ENCODE results near the gene ANKS1A.

Gene ANKS1A

GRCh38 chr6:35054106-35054742 lies 165.2 kb downstream of the ANKS1A start:
- no peak for DNase-seq (ENCODE audit: low read depth)

GRCh38 chr6:35054743-35055130 lies 165.7 kb downstream of the ANKS1A start:
- no peak for DNase-seq (ENCODE audit: low read depth)

- DNase-seq (ENCODE audit: low read depth): no peak
These were observed 166.8 kb downstream of the ANKS1A start for GRCh38 chr6:35055891-35056290.

- no peak for DNase-seq (ENCODE audit: low read depth)
These were observed 167.9 kb downstream of the ANKS1A start for GRCh38 chr6:35056952-35057351.

- DNase-seq (ENCODE audit: low read depth): no peak
These were observed 168.6 kb downstream of the ANKS1A start for GRCh38 chr6:35057449-35058357.

GRCh38 chr6:35058358-35058675 lies 169.3 kb downstream of the ANKS1A start:
- no peak for DNase-seq (ENCODE audit: low read depth)

- no peak for DNase-seq (ENCODE audit: low read depth)
These were observed 169.9 kb downstream of the ANKS1A start for GRCh38 chr6:35058865-35059522.

- DNase-seq (ENCODE audit: low read depth): no peak
These were observed 170.7 kb downstream of the ANKS1A start for GRCh38 chr6:35059596-35060345.

- DNase-seq (ENCODE audit: low read depth): no peak
These were observed 172.1 kb downstream of the ANKS1A start for GRCh38 chr6:35061102-35061615.

- no peak for DNase-seq (ENCODE audit: low read depth)
These were observed 172.8 kb downstream of the ANKS1A start for GRCh38 chr6:35061651-35062410.

- no peak for DNase-seq (ENCODE audit: low read depth)
These were observed 173.9 kb downstream of the ANKS1A start for GRCh38 chr6:35062676-35063574.

- no peak for DNase-seq (ENCODE audit: low read depth)
These were observed 174.7 kb downstream of the ANKS1A start for GRCh38 chr6:35063701-35064280.

GRCh38 chr6:35064290-35064689 lies 175.2 kb downstream of the ANKS1A start:
- DNase-seq (ENCODE audit: low read depth): no peak

- DNase-seq (ENCODE audit: low read depth): no peak
These were observed 175.8 kb downstream of the ANKS1A start for GRCh38 chr6:35064757-35065440.

GRCh38 chr6:35065441-35065800 lies 176.4 kb downstream of the ANKS1A start:
- DNase-seq (ENCODE audit: low read depth): no peak

- DNase-seq (ENCODE audit: low read depth): no peak
These were observed 176.8 kb downstream of the ANKS1A start for GRCh38 chr6:35065870-35066269.

- no peak for DNase-seq (ENCODE audit: low read depth)
These were observed 178.2 kb downstream of the ANKS1A start for GRCh38 chr6:35067234-35067633.

GRCh38 chr6:35068206-35068605 lies 179.2 kb downstream of the ANKS1A start:
- DNase-seq (ENCODE audit: low read depth): no peak

GRCh38 chr6:35068644-35069043 lies 179.6 kb downstream of the ANKS1A start:
- no peak for DNase-seq (ENCODE audit: low read depth)

All from HS-5 (cell line).